Astrocyte (in vitro differentiated cells and primary cell): ENCODE measurements around the gene APOC4.

Experiments used
- CTCF ChIP-seq: IDR thresholded peaks from 2 replicates; pipeline ENCODE4 v1.5.1; 2011; ENCODE audit warnings: low read depth, mild to moderate bottlenecking, inconsistent platforms, low read length, moderate library complexity; ENCODE audit not compliant: insufficient read depth
- EZH2 ChIP-seq: IDR thresholded peaks from 2 replicates; pipeline ENCODE4 v1.6.1; 2012; ENCODE audit warnings: mild to moderate bottlenecking, low read length, inconsistent platforms; ENCODE audit not compliant: insufficient read depth

- TF ChIP-seq CTCF (no peak), EZH2 (no peak)
Measured at GRCh38 chr19:44974857-44975256, 32.8 kb downstream of the APOC4 start.
